Activated T-cell treated with anti-CD3 and anti-CD28 coated beads for 4 hours (primary cell): ENCODE data around the gene PMIS2.
"Not testable (repeated sequence)": the region's sequence is repeated elsewhere in the genome, so short reads cannot be mapped to it uniquely, and the experiment has no call there.

Source experiments
- DNase-seq: peaks from one replicate; pipeline ENCODE4 v3.0.0-alpha.2; 2020

The PMIS2 gene

DNA sequence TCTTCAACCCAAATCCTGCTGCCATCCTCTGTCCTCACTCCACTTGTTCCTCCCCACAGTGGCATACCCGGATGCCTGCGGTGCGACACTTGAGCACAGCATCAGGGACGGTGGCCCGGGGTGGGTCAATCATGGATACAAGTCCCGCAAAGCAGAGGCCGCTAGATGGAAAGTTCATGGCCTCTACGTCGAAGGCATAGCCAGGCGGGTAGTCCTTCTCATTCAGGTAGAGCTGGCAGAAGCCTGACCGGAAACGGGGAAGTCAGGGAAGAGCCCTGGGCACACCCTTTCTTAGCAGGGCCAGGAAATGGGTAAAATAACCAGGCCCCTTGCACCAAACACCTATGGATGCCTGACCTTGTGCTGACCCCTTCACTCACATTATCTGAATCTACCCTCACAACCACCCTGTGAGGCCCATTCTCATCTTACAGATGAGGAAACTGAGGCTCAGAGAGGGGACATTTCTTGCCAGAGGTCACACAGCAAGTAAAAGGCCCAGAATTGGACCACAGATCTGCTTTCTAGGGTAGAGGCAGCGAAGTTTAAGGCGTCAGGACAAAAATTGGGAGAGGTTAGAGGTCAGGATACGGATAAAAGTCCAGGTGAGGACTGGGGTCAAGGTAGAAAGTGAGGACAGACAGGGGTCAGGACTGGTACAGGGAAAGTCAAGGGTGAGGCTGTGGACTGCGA lies 29.0 kb upstream of the PMIS2 start:
- no peak for DNase-seq

DNA sequence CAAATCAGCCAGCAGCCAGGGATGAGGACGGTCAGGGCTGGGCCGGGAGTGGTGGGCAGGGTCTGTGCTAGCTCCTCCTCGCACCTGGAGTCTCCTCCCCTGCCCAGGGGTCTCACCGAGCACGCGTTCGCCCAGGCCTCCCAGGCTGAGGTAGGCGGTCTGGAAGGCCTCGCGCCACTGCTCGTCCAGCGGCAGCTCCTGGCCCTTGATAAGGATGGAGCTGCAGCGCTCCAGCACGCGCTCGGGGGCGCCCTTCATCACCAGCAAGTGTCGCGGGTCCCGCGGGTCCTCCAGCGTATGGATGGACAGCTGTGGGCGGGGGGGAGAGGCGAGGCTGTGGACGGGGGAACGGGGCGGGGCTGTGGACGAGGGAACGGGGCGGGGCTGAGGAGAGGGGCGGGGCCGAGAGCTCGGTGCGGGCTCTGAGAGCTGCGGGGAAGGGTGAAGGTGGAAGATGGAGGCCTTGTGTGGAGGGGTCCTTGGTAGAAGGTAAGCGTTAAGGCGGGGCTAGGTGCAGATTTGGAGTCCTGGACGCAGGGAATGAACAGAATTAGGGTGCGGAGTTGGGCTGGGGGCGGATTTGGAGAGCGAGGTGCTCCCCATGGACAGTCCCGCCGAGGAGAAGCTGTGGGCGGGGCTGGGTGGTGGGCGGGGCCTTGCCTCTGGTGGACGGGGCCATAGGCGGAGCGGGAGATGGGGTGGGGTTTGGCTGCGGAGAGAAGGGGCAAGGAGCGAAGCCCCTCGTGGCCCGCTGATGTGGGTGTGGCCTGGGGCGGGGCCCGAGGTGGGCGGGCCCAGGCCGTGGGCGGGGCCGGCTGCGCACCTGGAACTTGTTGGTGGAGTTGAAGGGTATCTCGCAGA lies 28.2 kb upstream of the PMIS2 start:
- peak; percentile 42 for DNase-seq

DNA sequence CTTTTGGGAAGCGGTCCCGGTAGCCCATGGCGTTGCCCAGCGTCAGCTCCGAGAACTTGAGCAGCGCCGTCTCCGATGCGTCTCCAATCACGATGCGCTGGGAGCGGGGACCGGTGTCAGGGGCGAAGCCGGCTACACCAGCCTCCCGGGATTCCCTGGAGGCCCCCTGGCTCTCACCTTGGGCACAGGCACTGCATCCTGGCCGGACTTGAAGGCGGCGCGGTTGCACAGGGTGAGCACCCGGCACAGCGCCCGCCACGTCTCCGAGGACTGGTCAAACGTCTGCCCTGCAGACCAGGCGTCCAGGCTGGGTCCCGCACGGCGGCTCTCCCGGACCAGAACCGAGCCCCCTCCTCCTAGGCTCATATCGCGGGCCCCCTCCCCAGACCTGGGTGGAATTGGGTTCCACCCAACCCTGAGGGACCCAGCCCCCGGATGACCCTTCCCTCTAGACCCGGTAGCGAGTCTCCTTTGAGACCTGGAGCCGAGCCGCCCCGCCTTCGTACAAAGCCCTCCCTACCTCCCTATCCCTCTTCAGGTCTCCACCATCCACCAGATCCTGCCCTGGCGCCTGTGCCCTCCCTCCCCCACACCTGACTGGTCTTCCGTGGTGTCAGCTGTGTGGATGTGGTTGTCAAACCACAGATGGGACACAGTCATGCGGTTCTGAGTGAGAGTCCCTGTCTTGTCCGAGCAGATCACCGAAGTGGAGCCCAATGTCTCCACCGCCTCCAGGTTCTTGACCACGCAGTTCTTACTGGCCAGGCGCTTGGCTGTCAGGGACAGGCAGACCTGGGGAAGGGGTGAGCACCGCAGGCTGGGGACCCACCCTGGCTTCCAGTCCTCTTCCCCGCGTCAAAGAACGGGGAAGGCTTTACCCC lies 27.3 kb upstream of the PMIS2 start:
- no peak for DNase-seq

DNA sequence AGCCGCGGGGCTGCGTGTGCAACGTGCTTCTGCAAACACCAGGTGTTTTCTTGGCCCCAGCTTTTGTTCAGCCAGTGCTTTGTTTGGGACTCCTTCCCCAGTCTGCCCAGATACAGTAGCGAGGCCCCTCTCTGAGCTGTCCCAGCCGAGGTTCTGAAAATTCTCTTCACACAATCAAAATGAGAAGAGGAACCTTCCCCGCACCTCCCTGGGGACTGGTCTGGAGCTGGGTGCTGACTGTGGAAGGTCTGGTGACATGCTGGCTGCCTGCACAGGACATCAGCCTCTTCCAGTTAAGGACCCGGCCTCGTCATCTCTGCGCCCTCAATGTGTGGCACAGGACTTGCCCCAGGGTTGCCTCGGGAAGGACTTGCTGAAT lies 26.7 kb upstream of the PMIS2 start:
- DNase-seq: no peak

DNA sequence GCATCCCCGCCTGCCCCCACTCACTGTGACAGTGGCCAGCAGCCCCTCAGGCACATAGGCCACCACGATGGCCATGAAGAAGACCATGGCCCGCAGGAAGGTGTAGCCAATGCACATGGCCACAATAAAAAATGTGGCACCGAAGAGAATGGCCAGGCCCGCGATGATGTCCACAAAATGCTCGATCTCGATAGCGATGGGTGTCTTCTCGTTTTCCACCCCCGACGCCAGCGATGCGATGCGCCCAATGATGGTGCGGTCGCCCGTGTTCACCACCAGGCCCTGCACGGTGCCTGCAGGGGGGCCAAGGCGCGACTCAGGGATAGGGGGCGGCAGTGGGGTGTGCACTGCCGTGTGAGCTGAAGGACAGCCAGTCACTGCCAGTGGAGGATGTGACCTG lies 26.2 kb upstream of the PMIS2 start:
- DNase-seq: no peak

DNA sequence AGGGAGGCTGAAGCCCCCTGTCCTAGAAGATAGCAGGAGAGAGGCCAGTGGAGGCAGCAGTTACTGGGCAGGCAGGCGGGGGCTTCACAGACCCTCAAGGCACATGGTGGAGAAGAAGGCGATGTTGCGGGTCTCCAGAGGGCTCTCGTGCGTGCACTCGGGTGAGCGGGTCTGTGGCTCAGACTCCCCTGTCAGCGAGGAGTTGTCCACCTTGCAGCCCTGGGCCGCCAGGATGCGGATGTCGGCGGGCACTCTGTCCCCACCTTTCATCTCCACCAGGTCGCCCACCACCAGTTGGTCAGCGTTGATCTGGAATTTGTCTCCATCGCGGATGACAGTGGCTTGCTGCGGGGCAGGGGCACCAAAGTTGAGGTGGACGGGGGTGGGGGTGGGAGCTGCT lies 25.7 kb upstream of the PMIS2 start:
- no peak for DNase-seq

DNA sequence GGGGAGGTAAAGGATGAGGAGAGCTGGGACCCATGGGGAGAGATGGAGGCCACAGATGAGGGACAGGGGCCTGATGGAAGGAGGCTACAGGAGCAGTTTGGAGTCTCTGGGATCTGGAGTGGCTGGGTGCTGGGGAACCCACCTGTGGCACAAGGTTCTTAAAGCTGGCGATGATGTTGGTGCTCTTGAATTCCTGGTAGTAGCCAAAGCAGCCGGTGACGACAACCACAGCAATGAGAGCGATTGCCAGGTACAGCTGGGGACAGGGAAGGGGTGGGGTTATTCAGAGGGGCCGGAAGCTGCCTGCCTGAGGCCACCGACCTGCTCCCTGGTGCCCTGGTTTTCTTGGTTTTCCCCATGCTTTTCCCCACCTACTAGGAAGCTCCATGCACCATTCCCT lies 25.3 kb upstream of the PMIS2 start:
- no peak for DNase-seq

DNA sequence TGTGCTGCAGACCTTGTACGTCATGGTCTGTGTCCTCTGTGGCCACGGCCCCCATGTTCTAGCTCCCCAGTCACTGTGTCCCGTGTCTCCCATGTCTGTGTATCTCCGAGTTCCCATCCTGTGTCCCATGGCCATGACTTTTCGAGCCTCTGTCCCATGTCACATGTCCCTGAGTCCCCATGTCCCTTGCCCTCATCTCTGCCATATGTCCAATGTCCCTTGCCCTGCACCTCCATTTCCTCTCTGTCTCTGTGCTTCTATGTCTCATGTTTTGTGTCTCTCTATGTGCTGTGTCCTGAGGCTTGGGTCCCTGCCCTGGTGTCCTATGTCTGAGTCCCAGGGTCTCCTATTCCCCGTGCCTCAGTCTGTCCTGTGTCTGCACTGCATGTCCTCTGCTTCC lies 24.5 kb upstream of the PMIS2 start:
- DNase-seq: no peak

DNA sequence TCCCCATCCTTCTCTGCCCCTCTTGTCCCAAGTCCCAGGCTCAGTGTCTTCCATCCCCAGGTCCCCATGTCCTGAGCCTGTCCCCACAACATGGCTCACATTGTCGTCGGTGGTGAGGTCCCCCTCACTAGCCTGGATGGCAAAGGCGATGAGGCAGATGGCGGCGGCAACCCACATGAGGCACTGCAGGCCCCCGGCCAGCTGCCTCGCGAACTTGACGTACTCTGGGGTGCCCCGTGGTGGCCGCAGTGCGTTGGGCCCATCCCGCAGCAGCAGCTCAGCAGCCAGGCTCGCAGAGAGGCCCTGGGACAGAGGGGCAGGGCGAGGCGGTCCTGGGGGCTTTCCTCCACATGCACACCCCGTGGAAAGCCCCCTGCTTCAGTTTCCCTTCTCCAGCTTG lies 23.6 kb upstream of the PMIS2 start:
- DNase-seq: no peak

DNA sequence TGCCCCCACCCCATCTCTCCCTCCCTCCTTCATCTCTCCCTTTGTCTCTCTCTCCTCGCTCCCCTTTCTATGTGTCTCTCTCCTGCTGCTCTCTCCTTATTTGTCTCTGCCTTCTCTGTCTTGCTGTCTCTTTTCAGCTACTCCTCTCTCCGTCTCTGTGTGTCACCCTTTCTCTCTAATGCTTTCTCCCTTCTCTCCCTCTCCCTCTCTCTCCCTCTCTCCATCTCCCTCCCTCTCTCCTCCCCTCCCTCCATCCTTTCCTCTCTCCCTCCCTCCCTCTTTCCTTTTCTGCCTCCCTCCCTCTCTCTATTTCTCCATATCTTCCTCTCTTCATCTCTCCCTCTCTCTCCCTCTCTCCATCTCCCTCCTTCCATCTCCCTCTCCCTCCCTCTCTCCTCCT lies 23.2 kb upstream of the PMIS2 start:
- no peak for DNase-seq

DNA sequence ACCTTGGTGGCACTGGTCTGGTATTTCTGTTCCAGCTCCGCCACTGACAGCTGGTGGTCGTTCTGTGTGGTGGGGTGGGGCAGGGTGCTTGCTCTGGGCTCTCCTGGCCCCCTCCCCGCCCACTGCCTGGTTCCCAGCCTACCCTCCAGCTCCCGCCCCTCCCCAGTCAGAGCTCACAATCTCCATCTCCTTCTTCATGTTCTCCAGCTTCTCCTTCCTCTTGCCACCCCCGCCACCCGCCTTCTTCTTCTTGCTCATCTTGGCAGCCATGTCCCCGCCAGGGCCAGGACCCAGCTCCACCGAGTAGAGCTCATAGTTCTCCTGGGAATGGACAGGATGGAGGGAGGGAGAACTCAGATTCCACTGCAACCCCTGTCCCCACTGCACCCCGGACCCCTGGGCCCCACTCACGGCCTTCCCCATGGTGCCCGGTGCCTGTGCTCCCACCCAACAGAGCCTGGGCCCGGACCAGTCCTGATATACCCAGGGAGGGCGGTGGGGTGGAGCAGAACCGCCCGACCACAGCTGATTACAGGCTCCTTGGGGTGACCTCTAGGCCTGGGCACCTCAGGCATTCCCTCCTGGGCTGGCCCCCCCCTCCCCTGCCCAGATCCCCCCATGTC lies 22.7 kb upstream of the PMIS2 start, which contains the start of gene ATP4A:
ATP4A (minus strand) TSS at position 452 of the 623 bp plus-strand sequence; CDS start at position 423, 29 bp downstream.
- no peak for DNase-seq

DNA sequence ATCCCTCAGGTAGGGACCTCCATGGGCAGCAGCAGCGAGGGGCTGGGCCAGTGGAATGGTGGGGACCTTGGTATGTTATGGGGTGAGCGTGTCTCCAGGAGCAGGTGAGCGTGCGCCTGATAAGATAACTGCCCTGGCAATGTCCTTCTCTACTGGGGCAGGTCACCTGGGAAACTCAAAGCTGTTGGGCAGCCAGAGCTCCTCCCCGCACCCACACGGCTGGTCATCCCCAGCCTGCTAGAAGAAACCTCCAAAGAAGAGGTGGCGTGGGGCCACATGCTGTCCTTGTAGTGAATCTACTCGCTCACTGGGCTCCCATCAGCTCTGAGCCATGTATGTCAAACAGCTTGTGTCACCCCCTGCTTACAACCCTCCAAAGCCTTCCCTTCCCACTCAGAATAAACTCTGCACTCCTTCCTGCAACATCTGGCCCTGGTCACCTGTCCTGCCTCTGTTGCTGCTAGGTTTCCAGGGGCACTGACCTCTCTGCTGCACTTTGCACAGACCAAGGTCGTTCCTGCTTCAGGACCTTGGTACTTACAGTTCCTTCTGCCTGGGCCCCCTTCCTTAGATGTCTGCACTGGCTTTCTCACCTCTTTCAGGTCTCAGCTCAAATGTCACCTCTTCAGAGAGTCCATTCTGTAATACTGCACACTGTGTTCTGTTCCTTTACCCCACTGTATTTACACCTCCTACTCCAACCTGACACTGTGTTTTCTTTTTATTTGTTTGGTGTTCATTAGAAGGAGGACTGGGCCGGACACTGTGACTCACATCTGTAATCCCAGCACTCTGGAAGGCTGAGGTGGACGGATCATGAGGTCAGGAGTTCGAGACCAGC lies 20.7 kb upstream of the PMIS2 start:
- no peak for DNase-seq

DNA sequence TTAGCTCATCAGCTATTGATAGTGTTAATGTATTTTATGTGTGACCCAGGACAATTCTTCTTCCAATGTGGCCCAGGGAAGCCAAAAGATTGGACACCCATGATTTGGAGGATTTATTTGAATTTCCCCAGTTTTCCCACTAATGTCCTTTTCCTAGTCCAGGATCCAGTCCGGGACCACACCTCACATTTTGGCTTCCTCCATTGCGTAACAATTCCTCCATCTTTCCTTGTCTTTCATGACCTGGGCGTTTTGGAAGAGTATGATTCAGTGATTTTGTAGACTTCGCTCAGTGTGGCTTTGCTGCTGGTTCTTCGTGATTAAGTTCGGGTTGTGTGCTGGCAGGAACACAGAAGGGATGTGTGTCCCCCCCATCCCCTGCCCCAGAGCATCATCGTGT lies 19.2 kb upstream of the PMIS2 start:
- no peak for DNase-seq

DNA sequence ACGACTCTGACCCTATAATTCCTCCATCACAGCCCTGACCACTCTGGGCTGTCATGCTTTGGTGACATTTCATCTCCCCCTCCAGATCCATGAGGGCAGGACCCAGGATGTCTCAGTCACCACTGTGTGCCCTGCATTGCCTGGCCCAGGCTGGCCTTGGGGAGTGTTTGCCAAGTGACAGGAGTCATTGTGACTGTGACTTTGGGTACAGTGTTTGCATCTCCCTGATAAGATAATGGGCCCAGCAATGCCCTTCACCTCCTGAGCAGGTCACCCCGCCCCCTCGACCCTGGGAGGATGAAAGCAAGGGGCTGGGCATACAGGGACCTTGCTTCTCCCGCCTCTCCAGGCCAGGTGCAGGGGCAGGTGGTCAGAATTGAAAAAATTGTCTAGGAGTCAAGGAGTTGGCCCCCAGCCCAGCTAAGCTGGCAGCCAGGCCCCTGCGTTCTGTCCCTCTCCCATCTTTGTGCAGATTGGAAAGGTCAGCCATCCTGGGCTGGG lies 16.6 kb upstream of the PMIS2 start:
- DNase-seq: no peak

DNA sequence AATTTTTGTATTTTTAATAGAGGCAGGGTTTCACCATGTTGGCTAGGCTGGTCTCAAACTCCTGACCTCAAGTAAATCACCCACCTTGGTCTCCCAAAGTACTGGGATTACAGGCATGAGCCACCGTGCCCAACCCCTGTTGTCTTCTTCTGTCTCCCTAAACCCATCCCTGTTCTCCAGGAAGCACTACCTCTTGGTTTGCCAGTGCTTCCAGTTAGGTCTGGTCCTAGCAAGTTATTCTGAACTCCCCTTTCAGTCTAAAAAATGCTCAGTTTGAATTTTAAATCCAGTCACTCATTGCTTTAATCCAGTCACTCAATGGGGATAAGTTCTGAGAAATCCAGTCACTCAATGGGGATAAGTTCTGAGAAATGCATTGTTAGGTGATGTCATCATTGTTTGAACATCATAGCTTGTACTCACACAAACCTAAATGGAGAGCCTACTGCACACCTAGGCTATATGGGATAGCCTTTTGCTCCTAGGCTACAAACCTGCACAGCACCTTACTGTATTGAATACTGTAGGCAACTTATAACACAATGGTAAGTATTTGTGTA lies 14.5 kb upstream of the PMIS2 start:
- no peak for DNase-seq

DNA sequence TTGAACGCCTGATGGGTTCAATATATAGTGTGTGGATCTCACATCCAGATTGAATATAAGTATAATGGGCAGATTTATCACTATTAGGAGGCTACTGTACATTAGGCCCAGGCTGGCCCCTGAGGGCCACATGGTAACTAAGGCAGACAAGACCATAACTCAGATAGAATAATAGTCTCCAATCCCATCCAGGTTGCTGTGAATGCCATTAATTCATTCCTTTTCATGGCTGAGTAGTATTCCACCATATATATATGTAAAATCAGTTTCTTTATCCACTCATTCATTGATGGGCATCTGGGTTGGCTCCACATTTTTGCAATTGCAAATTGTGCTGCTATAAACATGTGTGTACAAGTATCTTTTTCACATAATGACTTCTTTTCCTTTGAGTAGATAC lies 8.1 kb upstream of the PMIS2 start:
- DNase-seq: no peak

DNA sequence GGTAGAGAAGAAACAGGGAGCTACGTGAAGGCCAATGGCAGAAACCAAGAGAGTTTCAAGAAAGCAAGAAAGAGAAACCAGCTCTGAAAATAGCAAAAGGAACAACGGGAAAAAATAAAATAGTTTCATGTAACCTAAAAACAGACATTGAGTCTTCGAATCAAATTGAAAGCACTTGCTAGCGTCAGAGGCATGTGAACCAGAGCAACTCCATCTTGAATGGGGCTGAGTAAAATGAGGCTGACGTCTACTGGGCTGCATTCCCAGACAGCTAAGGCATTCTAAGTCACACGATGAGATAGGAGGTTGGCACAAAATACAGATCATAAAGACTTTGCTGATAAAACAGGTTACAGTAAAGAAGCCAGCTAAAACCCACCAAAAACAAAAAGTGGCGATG lies 7.3 kb upstream of the PMIS2 start:
- DNase-seq: no peak

DNA sequence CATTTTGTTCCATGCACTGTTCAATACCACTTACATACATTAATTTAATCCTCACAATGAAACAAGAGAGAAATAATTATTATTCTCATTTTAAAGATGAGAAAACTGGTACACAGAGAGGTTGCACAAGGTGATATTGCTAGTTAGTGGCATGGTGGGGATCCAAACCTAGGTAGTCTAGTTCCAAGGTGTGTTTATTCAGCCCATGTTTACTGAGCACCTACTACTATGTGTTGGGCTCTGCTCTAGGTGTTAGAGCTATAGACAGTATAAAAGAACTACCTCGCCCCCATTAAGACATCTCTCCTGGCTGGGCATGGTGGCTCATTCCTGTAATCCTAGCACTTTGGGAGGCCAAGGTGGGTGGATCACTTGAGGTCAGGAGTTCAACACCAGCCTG lies 3.2 kb upstream of the PMIS2 start:
- DNase-seq: no peak

DNA sequence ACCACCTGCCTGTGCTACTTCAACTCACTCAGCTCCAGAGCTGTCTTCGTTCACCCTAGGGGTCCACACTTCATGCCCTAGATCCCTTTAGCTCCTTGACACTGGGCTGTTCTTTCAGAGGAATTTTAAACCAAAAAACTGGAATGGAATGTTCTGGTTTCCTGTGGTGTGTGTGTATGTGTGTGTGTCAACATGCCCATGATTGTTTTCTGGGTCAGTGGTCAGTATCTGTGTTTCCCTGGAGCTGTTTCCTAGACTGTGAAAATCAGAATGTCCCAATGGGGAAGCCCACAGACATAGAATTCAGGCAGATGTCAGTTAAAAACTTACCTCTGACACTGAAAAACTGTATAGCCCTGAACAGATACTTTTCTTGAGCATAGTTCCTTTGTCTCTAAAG lies 1.3 kb downstream of the PMIS2 start:
- no peak for DNase-seq

DNA sequence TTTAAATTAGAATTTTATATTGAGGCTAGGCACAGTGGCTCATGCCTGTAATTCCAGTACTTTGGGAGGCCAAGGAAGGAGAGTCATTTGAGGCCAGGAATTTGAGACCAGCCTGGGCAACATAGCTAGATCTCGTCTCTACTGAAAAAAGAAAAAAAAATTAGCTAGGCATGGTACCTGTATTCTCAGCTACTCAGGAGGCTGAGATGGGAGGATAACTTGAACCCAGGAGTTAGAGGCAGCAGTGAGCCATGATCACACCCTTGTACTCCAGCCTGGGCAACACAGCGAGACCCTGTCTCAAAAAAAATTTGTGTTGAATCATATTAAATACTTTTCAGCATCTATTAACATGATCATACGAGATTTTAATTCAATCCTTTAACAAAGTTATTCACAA lies 4.9 kb downstream of the PMIS2 start:
- DNase-seq: no peak

DNA sequence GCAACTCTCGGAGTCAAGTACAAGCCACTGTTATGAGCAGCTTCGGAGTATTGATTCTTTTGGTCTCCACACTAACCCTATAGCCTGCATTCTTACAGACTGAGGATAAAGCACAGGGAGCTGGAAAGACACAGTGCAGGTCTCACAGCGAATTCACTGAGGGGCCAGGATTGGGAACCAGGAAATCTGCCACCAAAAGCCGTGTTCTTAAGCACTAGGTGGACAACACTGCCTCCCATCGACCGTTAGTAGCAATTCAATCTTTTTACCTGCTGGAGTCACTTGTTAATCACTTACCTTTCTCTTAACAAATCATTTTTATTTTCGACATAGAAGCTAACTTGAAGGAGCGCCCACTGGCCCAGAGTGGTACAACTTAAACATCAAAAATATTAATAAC lies 6.3 kb downstream of the PMIS2 start:
- DNase-seq: peak; percentile 5

DNA sequence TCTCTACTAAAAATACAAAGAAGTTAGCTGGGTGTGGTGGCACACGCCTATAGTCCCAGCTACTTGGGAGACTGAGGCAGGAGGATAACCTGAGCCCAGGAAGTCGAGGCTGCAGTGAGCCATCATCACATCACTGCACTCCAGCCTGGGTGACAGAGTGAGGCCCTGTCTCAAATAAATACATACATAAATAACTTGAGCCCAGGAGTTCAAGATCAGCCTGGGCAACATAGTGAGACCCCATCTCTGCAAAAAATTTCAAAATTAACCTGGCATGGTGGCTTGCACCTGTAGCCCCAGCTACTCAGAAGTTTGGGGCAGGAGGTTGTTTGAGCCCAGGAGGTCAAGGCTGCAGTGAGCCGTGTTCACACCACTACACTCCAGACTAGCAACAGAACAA lies 9.1 kb downstream of the PMIS2 start:
- DNase-seq: not testable (repeated sequence)
